CD4-positive, CD25-positive, alpha-beta regulatory T cell (primary cell): Measurements from ENCODE around the gene PLAAT2. TPM values are rescaled to one million over a fixed set of nuclear protein-coding genes. Genes with fewer than 3 reads are reported as not detected.

Source experiments
- ATAC-seq, 2 donors: fragments of 150-1000 bp; cut with Tn5 transposase; one replicate each; pipeline ENCODE4 v1.10.0; 2021; ENCODE audit warnings: low read depth in 2 of 2, moderate number of reproducible peaks in 2 of 2, moderate library complexity in 1 of 2
- DNase-seq, 3 donors: peaks; one replicate each; pipeline versions ENCODE4 v3.0.0 to v3.0.0-alpha.2; 2012 to 2022; ENCODE audit warnings: mixed read lengths in 1 of 3
- H3K27ac ChIP-seq: one replicate; pipeline ENCODE4 v1.7.0; 2013; ENCODE audit warnings: mild to moderate bottlenecking, low read length; ENCODE audit not compliant: insufficient read depth, poor library complexity, severe bottlenecking
- H3K27me3 ChIP-seq: one replicate; pipeline ENCODE4 v1.7.0; 2013; ENCODE audit warnings: low read length; ENCODE audit not compliant: control insufficient read depth, insufficient read depth
- H3K36me3 ChIP-seq: one replicate; pipeline ENCODE4 v1.7.0; 2013; ENCODE audit warnings: mild to moderate bottlenecking, low read length, moderate library complexity; ENCODE audit not compliant: control insufficient read depth, insufficient read depth
- H3K4me1 ChIP-seq: 2 replicates; pipeline ENCODE4 v1.7.0; 2013; ENCODE audit warnings: mild to moderate bottlenecking, low read length; ENCODE audit not compliant: insufficient read depth, control insufficient read depth, poor library complexity, severe bottlenecking
- H3K4me3 ChIP-seq: one replicate; pipeline ENCODE4 v1.7.0; 2013; ENCODE audit warnings: low read depth, mild to moderate bottlenecking, low read length, moderate library complexity
- H3K9me3 ChIP-seq, 2 experiments: 1 replicate in 1 of 2; 2 replicates in 1 of 2; pipeline ENCODE4 v1.7.0; 2013; ENCODE audit warnings: low read length in 2 of 2, mild to moderate bottlenecking in 1 of 2, moderate library complexity in 1 of 2; ENCODE audit not compliant: control insufficient read depth in 2 of 2
- H3K27ac Mint-ChIP-seq, 3 donors: one replicate each; pipeline ENCODE4 v1.8.0; 2020 to 2022; ENCODE audit warnings: mild to moderate bottlenecking in 3 of 3, mixed read lengths in 3 of 3, moderate library complexity in 2 of 3
- H3K27me3 Mint-ChIP-seq: one replicate; pipeline ENCODE4 v1.8.0; 2022; ENCODE audit warnings: mild to moderate bottlenecking, mixed read lengths
- H3K36me3 Mint-ChIP-seq: one replicate; pipeline ENCODE4 v1.8.0; 2020; ENCODE audit warnings: mixed read lengths
- H3K4me1 Mint-ChIP-seq, 4 donors: one replicate each; pipeline ENCODE4 v1.8.0; 2020 to 2022; ENCODE audit warnings: mixed read lengths in 4 of 4, mild to moderate bottlenecking in 1 of 4
- H3K4me3 Mint-ChIP-seq, 4 donors: one replicate each; pipeline ENCODE4 v1.8.0; 2020 to 2022; ENCODE audit warnings: mild to moderate bottlenecking in 4 of 4, mixed read lengths in 4 of 4, moderate library complexity in 3 of 4
- H3K9me3 Mint-ChIP-seq, 7 donors: one replicate each; pipeline ENCODE4 v1.8.0; 2020 to 2022; ENCODE audit warnings: mixed read lengths in 7 of 7, mild to moderate bottlenecking in 3 of 7, moderate library complexity in 2 of 7
- polyA plus RNA-seq, 4 donors: library from polyadenylated mRNA; unstranded; fragments of 300-500 nt; fragmentation: Illumina TruSeq; gene quantifications; one replicate each; pipeline ENCODE4 v1.2.3, GENCODE V29; 2021
- total RNA-seq: library from RNA; stranded (reverse); gene quantifications from one replicate; pipeline ENCODE4 v1.2.3, GENCODE V29; 2022

Gene PLAAT2
- total and polyA plus RNA-seq, 5 donors from 2014 or later = 0.28 to 0.47 TPM; not detected in 3

DNA sequence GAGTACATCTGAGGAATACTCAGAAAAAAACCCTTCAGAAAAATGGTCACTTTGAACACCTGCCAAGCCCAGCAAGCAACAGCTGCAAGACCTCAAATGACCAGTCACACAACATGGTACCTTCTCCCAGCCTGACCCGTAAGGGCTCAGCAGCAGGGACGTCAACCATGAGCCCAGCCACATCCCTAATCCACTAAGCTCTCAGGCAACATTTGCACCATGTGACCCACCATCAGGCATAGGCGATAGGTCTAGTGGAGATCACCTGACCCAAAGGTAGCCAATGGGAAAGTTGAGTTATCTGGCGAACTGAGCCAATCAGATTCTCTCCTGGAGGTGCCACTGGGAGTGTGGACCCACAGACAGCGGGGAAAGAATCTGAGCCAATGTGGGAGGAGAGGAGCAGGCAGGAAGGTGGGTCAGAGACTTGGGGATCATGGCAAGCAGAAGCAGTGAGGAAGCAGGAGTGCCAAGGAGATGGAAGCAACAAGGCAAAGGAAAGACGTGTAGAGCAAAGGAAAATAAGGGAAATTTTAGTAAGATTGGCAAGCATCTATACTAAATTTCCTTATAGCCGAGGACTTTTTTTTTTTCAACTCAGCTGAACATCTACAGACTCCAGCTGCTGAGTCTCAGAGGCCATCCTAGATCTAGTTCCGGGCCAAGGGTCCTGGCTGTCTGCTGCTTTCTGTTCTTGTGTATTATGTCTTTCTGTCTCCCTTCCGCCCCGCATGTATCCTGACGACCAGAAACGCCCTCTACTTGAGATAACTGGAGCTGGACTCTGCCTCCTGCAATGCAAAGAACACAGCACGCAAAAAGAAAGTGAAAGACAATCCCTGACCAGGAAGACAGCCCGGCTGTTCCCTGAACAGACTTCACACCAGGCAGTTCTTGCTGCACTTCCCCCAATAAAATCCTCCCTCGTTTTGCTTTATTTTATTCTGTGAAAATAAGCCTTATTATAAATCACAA lies 11.0 kb upstream of the PLAAT2 start:
- H3K9me3 ChIP-seq = no peaks in the 10 kb centered on the region
- no peaks in the 10 kb centered on the region for H3K36me3 ChIP-seq
- Mint-ChIP-seq H3K4me1 (peaks cover 12 to 16% (median 14%) of the 10 kb centered on the region in 4 donors), H3K9me3 (peaks cover 0 to 8% (median 0%) of the 10 kb centered on the region in 7 donors), H3K27me3 (peaks cover 11% of the 10 kb centered on the region), H3K4me3 (peak overlapping the region; percentile 69 to 85 (median 80)), H3K27ac (peak overlapping the region; percentile 83 to 91 (median 88)), H3K36me3 (no peaks in the 10 kb centered on the region)
- peak in 1 of 2 donors; percentile 69 for ATAC-seq
- H3K27me3 ChIP-seq = no peaks in the 10 kb centered on the region
- peak in 2 of 3 donors; percentile 12 to 70 for DNase-seq
- peak overlapping the region; percentile 79 for H3K4me3 ChIP-seq
- H3K4me1 ChIP-seq = peaks cover 5% of the 10 kb centered on the region
- peak overlapping the region; percentile 33 for H3K27ac ChIP-seq

DNA sequence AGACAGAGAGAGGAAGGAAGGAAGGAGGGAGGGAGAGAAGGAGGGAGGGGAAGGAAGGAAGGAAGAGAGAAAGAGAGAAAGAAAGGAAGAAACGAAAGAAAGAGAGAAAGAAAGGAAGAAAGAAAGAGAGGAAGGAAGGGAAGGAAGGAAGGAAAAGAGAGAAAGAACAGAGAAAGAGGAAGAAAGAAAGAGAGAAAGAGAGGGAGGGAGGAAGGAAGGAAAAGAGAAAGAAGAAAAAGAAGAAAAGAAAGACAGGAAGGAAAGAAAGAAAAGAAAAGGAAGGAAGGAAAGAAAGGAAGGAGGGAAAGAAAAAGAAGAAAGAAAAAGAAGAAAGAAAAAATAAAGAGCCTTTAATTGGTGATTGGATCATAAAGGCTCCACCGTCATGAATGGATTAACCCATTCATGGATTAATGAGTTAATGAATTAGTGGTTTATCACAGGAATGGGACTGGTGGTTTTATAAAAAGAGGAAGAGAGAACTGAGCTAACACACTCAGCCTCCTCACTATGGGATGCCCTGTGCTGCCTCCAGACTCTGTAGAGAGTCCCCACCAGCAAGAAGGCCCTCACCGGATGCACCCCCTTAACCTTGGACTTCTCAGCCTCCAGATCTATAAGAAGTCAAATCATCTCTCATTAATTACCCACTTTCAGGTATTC lies 9.0 kb upstream of the PLAAT2 start:
- H3K4me1 ChIP-seq = peaks cover 10% of the 10 kb centered on the region
- peaks cover 12 to 30% (median 20%) of the 10 kb centered on the region in 4 donors for H3K4me1 Mint-ChIP-seq
- peaks cover 0 to 3% (median 0%) of the 10 kb centered on the region in 7 donors for H3K9me3 Mint-ChIP-seq
- H3K4me3 Mint-ChIP-seq = no peak overlapping the region
- no peak for ATAC-seq
- H3K9me3 ChIP-seq = no peaks in the 10 kb centered on the region
- H3K27me3 ChIP-seq = no peaks in the 10 kb centered on the region
- no peaks in the 10 kb centered on the region for H3K36me3 ChIP-seq
- H3K27ac ChIP-seq = no peak overlapping the region
- H3K36me3 Mint-ChIP-seq = no peaks in the 10 kb centered on the region
- no peak overlapping the region for H3K27ac Mint-ChIP-seq
- no peak for DNase-seq
- peaks cover 11% of the 10 kb centered on the region for H3K27me3 Mint-ChIP-seq
- H3K4me3 ChIP-seq = no peak overlapping the region

DNA sequence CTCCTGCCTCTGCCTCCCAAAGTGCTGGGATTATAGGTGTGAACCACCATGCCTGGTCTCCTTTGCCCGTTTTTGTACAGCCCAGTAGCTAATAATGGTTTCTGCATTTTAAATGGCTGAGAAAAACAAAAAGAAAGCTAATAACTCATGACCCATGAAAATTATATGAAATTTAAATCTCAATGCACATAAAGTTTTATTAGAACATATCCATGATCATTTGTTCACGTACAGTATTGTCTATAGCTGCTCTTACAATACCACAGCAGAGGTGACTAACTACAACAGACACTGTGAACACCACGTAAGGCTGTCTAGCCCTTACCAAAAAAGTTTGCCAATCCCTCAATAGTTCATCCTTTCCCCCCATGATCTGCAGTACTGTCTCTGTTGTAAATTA lies 6.4 kb upstream of the PLAAT2 start:
- peaks cover 17 to 34% (median 27%) of the 10 kb centered on the region in 4 donors for H3K4me1 Mint-ChIP-seq
- H3K9me3 Mint-ChIP-seq = no peaks in the 10 kb centered on the region

DNA sequence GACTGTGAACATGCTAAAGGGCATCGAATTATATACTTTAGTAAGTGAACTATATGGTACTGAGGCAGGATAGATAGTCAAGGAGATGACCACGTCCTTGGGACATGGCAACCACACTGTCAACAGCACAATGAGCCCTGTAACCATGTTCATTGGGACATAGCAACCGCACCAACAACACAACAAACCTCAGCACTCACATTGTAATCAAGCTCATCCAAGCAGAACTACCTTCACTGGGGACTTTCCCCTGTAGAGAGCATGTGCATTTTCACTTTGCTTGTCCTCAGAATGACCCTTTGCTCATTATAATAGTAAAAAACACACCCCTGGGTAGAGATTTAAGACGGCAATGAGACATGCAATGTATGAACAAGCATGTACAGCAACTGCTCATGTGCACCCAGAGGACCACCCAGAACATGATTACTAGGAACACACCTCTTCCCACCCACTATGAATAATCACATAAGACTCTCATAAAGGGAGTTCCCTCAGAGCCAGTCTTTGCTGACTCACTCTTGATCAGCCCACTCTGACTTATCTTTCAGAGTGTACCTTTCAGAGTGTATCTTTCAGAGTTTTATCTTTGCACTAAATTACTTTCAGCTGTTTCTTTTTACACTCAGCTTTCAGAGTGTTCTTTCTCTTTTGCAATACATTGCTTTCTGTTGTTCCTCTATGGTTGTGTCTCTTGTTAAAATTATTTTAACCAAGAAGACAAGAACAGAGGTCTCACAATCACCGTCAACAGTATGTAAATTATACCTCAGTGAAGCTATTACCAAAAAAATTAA lies 4.1 kb upstream of the PLAAT2 start:
- peak overlapping the region; percentile 97 for H3K27ac ChIP-seq
- peak; percentile 88 to 89 for ATAC-seq
- Mint-ChIP-seq H3K4me3 (peak overlapping the region; percentile 27 to 73 (median 54)), H3K27ac (peak overlapping the region; percentile 83 to 94 (median 88)), H3K27me3 (no peaks in the 10 kb centered on the region), H3K36me3 (no peaks in the 10 kb centered on the region), H3K9me3 (no peaks in the 10 kb centered on the region), H3K4me1 (peaks cover 15 to 38% (median 26%) of the 10 kb centered on the region in 4 donors)
- peak overlapping the region; percentile 46 for H3K4me3 ChIP-seq
- H3K27me3 ChIP-seq = no peaks in the 10 kb centered on the region
- H3K36me3 ChIP-seq = no peaks in the 10 kb centered on the region
- H3K4me1 ChIP-seq = peaks cover 26% of the 10 kb centered on the region
- no peaks in the 10 kb centered on the region for H3K9me3 ChIP-seq
- peak; percentile 69 to 83 (median 75) for DNase-seq

More for the DNA sequence above, 6.4 kb upstream of the PLAAT2 start:
- H3K27ac ChIP-seq = no peak overlapping the region
- ATAC-seq = no peak
- H3K36me3 ChIP-seq = no peaks in the 10 kb centered on the region
- H3K27me3 ChIP-seq = no peaks in the 10 kb centered on the region
- no peak for DNase-seq
- H3K9me3 ChIP-seq = no peaks in the 10 kb centered on the region
- H3K4me3 Mint-ChIP-seq = no peak overlapping the region
- no peak overlapping the region for H3K4me3 ChIP-seq
- no peaks in the 10 kb centered on the region for H3K36me3 Mint-ChIP-seq
- no peak overlapping the region for H3K27ac Mint-ChIP-seq
- peaks cover 20% of the 10 kb centered on the region for H3K4me1 ChIP-seq
- peaks cover 11% of the 10 kb centered on the region for H3K27me3 Mint-ChIP-seq

DNA sequence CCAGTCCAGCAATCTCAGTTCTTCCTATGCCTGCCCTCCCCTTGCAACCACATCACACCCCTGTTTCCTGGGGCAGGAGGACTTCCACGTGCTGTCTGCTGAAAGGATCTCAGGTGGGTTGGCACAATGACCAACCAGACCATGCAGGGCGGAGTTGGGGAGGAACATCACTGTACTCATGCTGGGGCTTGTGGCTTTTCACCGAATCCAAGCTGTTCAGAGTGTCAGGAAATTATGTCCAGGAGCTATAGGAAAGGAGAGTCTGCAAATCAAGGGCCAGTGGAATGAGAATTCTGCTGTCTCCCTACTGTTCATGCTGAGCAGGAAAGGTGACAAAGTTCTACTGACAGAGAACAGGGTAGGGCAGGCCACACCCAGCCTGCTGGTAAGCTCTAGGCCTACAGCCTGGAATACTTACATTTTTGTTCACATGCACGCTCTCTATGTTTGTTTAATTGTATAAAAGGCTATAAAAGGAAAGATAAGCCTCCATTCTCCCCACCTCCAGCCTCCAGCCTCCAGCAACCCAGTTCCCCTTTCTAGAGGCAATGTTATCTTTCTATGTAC lies 1.7 kb upstream of the PLAAT2 start:
- H3K4me1 ChIP-seq = peaks cover 43% of the 10 kb centered on the region
- H3K4me1 Mint-ChIP-seq = peaks cover 11 to 57% (median 37%) of the 10 kb centered on the region in 4 donors
- H3K36me3 ChIP-seq = no peaks in the 10 kb centered on the region
- ATAC-seq (no peak), DNase-seq (no peak)
- no peak overlapping the region for H3K4me3 ChIP-seq
- no peaks in the 10 kb centered on the region for H3K36me3 Mint-ChIP-seq
- H3K27ac ChIP-seq = no peak overlapping the region
- peak overlapping the region in 2 of 3 donors; percentile 42 to 56 for H3K27ac Mint-ChIP-seq
- no peaks in the 10 kb centered on the region for H3K9me3 ChIP-seq
- no peaks in the 10 kb centered on the region for H3K27me3 Mint-ChIP-seq
- no peaks in the 10 kb centered on the region for H3K27me3 ChIP-seq
- peak overlapping the region in 1 of 4 donors; percentile 12 for H3K4me3 Mint-ChIP-seq
- no peaks in the 10 kb centered on the region for H3K9me3 Mint-ChIP-seq

DNA sequence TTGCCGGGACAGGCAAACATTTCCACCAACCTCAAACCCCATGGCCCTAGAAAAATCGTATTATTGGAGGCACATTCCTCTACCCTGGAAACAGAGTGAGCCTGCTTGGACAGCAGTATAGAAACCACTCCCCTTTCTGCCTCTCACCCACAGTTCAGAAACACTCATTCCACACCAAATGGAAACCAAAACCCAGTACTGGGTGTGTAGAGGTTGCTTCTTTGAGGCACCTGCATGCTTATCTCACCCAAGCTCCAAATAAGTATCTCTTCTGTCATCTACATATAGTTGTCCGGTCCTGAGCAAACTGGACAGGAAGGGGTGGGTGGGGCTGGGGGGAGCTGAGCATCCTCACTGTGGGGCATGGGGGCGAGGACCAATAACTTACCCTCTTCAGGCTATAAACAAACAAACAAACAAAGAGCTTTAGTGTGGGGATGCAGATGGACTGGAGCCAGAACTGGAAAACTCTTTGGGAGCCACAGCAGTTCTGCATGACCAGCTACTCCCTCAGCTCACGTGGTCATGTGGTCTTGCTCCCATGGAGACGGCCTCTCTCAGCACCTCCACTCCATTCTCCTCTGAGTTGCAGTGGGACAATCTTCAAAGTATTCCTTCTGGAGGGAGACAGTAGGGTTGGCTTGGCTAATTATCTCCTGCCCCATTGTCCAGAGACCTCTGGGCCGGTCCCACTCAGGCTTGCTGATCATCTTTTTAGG lies 1.0 kb upstream of the PLAAT2 start:
- Histone ChIP-seq H3K4me3 (no peak overlapping the region), H3K4me1 (peaks cover 44% of the 10 kb centered on the region), H3K36me3 (no peaks in the 10 kb centered on the region), H3K27ac (no peak overlapping the region), H3K27me3 (no peaks in the 10 kb centered on the region), H3K9me3 (no peaks in the 10 kb centered on the region)
- H3K4me1 Mint-ChIP-seq = peaks cover 11 to 63% (median 40%) of the 10 kb centered on the region in 4 donors
- H3K4me3 Mint-ChIP-seq = peak overlapping the region in 1 of 4 donors; percentile 12
- ATAC-seq (no peak), DNase-seq (peak in 1 of 3 donors; percentile 70)
- no peaks in the 10 kb centered on the region for H3K9me3 Mint-ChIP-seq
- no peaks in the 10 kb centered on the region for H3K36me3 Mint-ChIP-seq
- no peaks in the 10 kb centered on the region for H3K27me3 Mint-ChIP-seq
- H3K27ac Mint-ChIP-seq = peak overlapping the region in 2 of 3 donors; percentile 69 to 81
